ENCODE results near the gene FHOD3. TPM values are rescaled to one million over a fixed set of nuclear protein-coding genes. Genes with fewer than 3 reads are reported as not detected.

FHOD3 gene
- total RNA-seq, 1 donor from 2014 or later, result 0.40 TPM

- no peak for DNase-seq (ENCODE audit: low spot score)
- ATAC-seq, result no peak
These were observed 345.5 kb downstream of the FHOD3 start for GRCh38 chr18:36643061-36643460.

- ATAC-seq, result no peak
- DNase-seq (ENCODE audit: low spot score), result no peak
These were observed 351.3 kb downstream of the FHOD3 start for GRCh38 chr18:36648803-36649202.

- ATAC-seq (no peak), DNase-seq (ENCODE audit: low spot score) (no peak)
These were observed 351.7 kb downstream of the FHOD3 start for GRCh38 chr18:36649205-36649604.

GRCh38 chr18:36650266-36650665, 352.8 kb downstream of the FHOD3 start:
- DNase-seq (ENCODE audit: low spot score) (no peak), ATAC-seq (no peak)

- ATAC-seq (no peak), DNase-seq (ENCODE audit: low spot score) (no peak)
These were observed 353.4 kb downstream of the FHOD3 start for GRCh38 chr18:36650906-36651305.

- ATAC-seq, result no peak
- no peak for DNase-seq (ENCODE audit: low spot score)
These were observed 355.0 kb downstream of the FHOD3 start for GRCh38 chr18:36652503-36652902.

GRCh38 chr18:36653141-36653869, 355.8 kb downstream of the FHOD3 start:
- DNase-seq (ENCODE audit: low spot score) (no peak), ATAC-seq (no peak)

GRCh38 chr18:36653870-36654269, 356.4 kb downstream of the FHOD3 start:
- DNase-seq (ENCODE audit: low spot score), result no peak
- ATAC-seq, result no peak

GRCh38 chr18:36655074-36655473, 357.6 kb downstream of the FHOD3 start:
- ATAC-seq (no peak), DNase-seq (ENCODE audit: low spot score) (no peak)

- no peak for DNase-seq (ENCODE audit: low spot score)
These were observed 358.4 kb downstream of the FHOD3 start for GRCh38 chr18:36655930-36656329.

GRCh38 chr18:36658611-36659010, 361.1 kb downstream of the FHOD3 start:
- no peak for DNase-seq (ENCODE audit: low spot score)
- no peak for ATAC-seq

More at GRCh38 chr18:36655930-36656329, 358.4 kb downstream of the FHOD3 start:
- ATAC-seq, result no peak

- no peak for DNase-seq (ENCODE audit: low spot score)
- no peak for ATAC-seq
These were observed 362.8 kb downstream of the FHOD3 start for GRCh38 chr18:36660311-36660710.

GRCh38 chr18:36661999-36662398, 364.5 kb downstream of the FHOD3 start:
- ATAC-seq, result no peak
- DNase-seq (ENCODE audit: low spot score), result no peak

GRCh38 chr18:36663312-36663711, 365.8 kb downstream of the FHOD3 start:
- ATAC-seq (no peak), DNase-seq (ENCODE audit: low spot score) (no peak)

- ATAC-seq, result no peak
- no peak for DNase-seq (ENCODE audit: low spot score)
These were observed 368.4 kb downstream of the FHOD3 start for GRCh38 chr18:36665952-36666351.

- no peak for DNase-seq (ENCODE audit: low spot score)
- no peak for ATAC-seq
These were observed 370.3 kb downstream of the FHOD3 start for GRCh38 chr18:36667811-36668210.

- ATAC-seq, result no peak
- DNase-seq (ENCODE audit: low spot score), result no peak
These were observed 370.8 kb downstream of the FHOD3 start for GRCh38 chr18:36668349-36668748.

- DNase-seq (ENCODE audit: low spot score), result peak; percentile 52
- ATAC-seq, result peak; percentile 74
These were observed 375.2 kb downstream of the FHOD3 start for GRCh38 chr18:36672437-36673344.

GRCh38 chr18:36673452-36673851, 375.9 kb downstream of the FHOD3 start:
- ATAC-seq (no peak), DNase-seq (ENCODE audit: low spot score) (no peak)

GRCh38 chr18:36675076-36675475, 377.6 kb downstream of the FHOD3 start:
- ATAC-seq (no peak), DNase-seq (ENCODE audit: low spot score) (no peak)

GRCh38 chr18:36675542-36675941, 378.0 kb downstream of the FHOD3 start:
- ATAC-seq (no peak), DNase-seq (ENCODE audit: low spot score) (no peak)

GRCh38 chr18:36676629-36677028, 379.1 kb downstream of the FHOD3 start:
- no peak for ATAC-seq

More at GRCh38 chr18:36676629-36677028, 379.1 kb downstream of the FHOD3 start:
- DNase-seq (ENCODE audit: low spot score), result no peak

Data from left lobe of liver (tissue), 2 donors.